ENCODE results near the gene RPL28.
A peak's percentile ranks its signal among the peaks of the same experiment; 100 is the strongest.

The RPL28 gene

DNA sequence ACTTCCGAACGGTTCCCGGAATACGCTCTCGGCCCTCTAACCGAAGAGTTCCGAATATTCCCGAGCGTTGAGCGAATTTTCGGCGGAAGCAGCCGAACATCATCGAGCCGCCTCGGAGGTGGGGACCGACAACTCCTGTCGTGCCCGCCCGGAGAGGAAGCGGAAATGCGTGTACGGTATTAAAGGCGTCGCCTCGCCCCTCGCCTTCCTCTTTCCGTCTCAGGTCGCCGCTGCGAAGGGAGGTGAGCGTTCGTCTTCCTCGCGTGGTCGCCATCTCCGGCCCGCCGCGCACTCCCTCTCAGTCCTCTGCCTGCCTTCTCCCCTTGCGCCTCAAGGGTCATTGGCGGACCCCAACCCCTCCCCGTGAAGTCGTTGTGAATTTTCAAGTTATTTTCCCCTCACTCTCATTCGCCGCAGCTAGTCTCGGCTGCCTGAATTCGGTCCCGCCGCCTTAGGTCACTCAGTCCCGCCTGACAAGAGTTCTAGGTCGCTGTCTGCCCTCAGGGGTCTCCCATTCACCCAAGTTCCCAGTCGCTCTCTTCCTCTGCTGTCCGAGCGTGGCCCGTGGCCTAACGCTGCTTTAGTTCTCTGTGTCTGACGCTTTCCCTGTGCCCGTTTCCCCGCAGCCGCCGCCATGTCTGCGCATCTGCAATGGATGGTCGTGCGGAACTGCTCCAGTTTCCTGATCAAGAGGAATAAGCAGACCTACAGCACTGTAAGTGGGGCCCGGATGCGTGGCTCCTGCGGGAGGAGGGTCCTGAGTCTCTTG is at the start of gene RPL28:
TSS of gene RPL28 (plus strand) at position 209 of the 769 bp plus-strand sequence. CDS start at position 635, 426 bp downstream.
- peak; percentile 98 for DNase-seq

DNA sequence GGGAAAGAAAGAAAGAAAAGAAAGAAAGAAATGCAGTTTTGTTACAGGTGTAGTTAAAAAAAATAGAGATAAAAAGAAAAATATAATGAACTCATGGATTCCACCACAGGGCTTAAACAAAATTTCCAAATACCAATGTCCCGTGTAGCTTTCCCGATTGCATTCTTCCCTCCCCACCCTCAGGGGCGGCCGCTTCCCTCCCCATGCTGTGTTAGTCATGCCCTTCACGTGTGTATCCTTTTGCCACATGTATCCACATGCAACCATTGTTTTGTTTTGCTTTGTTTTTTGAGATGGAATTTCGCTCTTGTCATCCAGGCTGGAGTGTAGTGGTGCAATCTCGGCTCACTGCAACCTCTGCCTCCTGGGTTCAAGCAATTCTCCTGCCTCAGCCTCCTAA is 49.6 kb upstream of the RPL28 start:
- no peak for DNase-seq

DNA sequence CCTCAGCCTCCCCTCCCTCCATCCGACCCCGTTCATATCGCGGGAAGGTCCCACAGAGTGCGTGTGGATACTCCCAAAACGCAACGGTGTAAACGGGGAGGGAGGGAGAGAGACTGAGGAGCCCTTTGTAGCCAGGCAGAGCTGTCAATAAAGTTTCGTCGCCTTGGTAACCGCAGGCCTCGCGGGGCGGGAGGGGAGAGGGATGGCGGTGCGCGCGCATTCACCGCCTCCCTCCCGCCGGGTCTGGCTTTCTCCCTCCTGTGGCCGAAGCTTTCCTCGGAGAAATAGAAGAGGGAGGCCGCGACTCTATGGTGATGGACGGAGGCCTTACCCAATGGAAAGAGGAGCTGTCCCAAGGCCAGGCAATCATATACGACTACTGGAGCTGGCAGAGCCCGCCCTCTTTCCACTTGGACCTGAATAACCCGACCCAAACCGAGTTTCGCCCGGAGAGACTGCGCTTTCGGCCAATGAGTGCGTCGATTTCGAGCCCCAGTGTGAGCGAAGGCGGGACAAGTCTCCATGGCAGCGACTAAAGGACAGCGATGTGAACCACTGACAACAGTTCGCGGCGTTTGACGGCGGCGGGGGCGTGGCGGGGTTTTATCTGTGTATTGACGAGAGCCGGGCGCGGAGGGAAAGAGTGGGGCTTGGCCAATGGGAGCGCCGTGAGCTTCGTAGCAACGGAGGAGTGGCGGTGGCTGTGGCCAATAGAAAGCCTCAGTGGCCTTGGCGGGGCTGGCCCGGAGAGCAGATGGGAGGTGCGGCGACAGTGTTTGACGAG is 46.4 kb upstream of the RPL28 start, which contains the start of gene KMT5C:
TSS of gene KMT5C (plus strand) at position 772 of the 784 bp plus-strand sequence. CDS start 2,061 bp downstream, outside the sequence.
- peak; percentile 100 for DNase-seq

DNA sequence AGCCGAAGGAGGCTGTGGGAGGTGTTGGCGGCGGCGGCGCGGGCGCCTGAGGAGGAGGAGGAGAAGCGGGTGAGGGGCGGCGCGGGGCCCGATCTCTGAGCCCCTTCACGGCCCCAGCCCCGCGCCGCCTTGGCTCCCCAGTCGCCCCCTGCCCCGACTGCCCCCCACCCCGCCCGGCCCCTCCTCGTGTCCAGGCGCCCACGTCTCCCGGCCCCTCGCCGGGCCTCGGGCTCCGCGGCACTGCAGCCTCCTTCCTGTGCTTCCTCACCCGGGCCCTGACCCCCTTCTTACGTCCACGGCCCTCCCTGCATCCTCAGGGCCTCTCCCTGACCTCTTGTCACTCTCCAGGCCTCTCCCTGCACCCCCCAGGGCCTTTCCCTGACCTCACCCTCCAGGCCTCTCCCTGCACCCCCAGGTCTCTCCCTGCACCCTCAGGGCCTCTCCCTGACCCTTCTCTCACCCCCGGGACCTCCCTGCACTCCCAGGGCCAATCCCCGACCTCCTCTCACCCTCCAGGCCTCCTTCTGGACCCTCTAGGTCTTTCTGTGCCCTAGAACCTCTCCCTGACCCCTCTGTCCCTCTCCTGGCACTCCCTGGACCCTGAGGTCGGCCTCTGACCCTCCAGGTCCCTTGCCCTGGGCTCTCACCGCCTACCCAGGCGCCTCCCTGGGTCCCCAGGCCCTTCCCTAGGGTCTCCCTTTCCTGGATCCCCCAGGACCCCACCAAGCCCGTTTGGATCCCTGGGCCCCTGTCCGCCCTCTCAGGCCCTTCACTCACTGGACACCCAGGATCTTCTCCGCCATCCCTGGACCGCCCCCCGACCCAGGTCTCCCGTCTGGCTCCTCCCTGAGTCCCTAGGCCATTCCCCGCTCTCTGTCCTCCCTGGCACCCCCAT is 45.6 kb upstream of the RPL28 start:
- peak; percentile 48 for DNase-seq

DNA sequence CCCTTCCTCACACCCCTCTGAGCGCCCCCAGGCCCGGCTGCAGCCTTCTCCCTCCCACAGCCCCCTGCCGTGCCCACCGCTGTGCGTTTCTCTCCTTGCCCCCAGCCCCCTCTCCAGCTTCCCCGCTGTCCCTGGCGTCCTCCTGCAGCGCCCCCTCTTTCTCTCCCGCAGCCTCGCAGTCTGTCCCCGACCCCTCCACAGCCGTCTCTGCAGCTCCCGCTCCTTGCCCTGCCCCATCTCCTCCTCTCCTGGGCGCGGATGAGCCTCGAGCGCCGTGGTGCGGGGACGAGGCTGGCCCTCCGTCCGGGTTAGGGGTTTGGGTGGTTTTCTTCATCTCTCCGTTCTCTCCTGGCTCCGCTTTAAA is 45.0 kb upstream of the RPL28 start:
- DNase-seq: peak; percentile 50

DNA sequence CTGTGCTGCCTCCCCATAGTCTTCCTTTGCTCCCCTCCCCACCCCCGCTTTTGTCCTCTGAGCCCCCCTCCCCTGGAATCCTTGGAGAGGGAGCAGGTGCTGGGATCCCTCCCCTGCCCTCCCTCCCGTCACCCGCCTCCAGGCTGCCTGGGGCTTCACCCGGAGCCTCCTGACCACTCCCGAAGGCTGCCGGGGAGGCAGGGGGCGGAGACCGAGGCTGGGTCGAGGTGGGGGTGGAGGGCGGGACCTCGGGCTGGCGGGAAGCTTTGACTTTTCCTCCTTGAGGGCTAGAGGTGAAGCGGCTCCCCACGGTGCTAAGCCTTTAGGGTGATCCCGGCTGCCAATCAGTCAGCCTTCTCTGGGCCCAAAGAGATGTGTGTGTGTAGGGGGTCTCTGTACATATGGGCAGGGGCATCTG is 44.6 kb upstream of the RPL28 start:
- peak; percentile 78 for DNase-seq

DNA sequence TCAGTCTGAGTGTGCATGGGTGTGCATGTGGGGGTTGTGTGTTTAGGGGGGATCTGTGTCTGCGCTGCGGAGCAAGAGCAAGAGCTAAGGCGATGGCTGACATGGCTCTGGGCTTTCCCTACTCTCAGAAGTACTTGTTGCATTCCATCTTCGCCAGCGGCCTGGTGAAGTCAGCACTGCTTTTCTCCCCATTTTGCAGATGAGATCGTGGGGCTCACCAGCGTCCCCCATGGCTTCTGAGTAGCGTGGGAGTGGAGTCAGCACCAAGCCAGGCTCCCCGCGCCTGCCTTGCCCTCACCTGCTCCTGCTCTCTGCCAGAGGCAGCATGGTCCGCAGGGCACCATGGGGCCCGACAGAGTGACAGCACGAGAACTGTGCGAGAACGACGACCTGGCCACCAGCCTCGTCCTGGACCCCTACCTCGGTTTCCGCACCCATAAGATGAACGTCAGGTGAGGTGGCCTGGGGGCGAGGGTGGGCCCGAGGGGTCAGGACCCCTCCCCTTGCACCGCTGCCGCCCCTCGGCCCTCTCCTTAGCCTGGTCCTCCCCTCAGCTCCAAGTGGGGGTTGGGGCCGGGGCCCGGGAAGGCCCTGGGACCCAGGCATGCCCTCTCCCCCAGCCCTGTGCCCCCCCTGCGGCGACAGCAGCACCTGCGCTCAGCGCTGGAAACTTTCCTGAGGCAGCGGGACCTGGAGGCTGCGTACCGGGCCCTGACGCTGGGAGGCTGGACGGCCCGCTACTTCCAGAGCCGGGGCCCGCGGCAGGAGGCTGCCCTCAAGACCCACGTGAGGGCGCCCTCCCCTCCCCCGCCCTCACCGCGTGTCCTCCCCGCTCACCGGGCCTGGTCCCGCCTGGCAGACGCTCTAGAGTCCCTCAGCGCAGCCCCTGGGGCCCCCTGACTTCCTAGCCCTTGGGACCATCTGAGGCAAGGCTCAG is 43.9 kb upstream of the RPL28 start:
- peak; percentile 40 for DNase-seq

DNA sequence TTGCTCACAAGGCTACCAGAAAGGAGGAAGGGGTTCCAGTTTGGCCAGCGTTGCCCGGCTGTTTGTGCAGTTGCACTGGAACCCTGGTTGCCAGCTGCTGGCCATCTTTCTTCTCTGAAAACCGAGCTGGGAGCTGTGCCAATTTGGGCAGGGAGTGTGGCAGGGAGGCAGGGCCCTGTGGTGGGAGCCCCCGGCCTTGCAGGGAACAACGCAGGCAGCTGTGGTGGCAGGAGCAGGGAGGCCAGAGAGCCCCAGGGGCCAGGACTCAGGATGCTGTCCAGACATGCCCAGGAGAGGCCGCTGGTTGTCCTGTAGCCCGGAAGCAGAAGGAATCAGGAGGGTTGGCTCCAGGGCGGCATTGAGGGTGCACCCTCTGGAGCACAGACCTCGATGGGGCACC is 41.3 kb upstream of the RPL28 start:
- DNase-seq: peak; percentile 70

DNA sequence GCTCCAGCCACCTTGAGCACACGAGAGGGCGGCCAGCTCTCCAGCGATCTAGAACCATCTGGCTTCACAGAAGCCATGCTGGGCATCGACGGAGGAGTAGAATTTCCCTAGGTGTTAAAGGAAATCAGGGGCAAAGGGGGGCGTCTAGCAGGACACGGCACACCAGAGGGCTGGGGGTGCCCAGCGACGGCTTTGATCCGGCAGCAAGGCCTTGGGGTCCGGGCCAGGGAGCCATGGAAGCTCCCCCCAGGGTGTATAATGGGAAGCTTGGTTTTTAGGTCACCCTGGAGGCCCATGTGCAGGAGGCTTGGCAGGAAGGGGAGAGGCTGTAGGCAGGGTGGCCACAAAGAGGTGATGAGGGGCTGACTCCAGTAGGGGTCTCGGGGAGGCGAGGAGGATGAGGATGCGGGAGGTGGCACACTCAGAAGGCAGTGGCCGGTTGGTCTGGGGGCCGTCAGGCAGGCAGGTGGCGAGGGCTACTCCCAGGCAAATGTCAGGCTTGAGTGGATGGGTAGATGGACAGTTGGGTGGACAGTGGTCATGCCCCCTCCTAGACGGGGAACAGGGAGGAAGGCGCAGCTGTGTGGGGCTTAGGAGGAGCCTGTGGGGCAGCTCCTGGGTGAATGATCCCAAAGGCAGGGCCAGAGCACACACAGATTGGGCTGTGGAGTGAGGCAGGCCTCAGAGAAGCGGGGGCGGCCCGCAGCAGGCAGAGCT is 40.5 kb upstream of the RPL28 start:
- no peak for DNase-seq

DNA sequence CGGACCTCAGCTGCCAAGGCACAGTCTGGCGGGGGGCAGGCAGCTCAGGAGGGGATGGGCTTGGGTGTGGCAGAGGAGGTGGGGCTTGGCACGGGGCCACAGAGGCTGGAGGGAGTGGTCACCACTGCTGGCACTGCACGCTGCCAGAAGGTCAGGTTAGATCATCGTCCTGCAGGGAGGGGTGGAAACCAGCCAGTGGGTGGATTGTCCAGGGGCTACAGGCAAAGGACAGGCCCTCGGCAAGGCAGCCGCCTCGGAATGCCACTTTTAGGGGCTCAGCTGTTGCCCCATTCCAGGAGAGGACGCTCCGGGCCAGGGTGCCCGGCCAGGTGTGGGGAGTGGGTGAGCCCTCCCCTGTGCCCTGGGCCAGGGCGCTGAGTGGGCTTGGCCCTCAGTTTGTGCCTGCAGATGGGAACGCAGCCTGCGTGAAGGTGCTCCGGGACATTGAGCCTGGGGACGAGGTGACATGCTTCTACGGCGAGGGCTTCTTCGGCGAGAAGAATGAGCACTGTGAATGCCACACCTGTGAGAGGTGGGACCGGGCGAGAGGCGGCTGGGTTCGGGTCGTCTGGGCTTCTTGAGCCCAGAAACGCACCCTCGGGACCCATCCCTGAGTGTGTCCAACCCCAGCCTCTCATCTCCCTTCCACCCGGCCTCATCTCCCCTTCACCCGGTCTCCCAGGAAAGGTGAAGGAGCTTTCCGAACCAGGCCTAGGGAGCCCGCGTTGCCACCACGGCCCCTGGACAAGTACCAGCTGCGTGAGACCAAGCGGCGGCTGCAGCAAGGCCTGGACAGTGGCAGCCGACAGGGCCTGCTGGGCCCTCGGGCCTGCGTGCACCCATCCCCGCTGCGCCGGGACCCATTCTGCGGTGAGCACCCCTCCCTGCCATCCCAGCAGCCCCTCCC is 39.7 kb upstream of the RPL28 start:
- DNase-seq: peak; percentile 74

DNA sequence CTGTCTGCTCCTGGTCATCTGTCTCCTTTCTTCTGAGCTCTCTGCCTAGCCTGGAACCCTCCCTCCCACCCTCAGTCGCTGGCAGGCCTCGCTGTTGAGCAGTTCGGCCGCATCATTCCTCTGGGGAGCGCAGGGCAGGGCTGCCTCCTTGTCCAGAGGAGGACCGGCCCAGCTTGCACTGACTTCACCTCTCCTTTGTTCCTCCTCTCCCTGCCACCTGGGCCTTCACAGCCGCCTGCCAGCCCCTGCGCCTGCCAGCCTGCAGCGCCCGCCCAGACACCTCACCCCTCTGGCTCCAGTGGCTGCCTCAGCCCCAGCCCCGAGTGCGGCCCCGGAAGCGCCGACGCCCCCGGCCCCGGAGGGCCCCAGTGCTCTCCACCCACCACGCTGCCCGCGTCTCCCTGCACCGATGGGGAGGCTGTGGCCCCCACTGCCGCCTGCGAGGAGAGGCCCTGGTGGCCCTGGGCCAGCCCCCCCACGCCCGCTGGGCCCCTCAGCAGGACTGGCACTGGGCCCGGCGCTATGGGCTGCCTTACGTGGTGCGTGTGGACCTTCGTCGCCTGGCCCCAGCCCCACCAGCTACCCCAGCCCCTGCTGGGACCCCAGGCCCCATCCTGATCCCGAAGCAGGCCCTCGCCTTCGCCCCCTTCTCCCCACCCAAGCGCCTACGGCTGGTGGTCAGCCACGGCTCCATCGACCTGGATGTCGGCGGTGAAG is 38.8 kb upstream of the RPL28 start:
- peak; percentile 45 for DNase-seq

DNA sequence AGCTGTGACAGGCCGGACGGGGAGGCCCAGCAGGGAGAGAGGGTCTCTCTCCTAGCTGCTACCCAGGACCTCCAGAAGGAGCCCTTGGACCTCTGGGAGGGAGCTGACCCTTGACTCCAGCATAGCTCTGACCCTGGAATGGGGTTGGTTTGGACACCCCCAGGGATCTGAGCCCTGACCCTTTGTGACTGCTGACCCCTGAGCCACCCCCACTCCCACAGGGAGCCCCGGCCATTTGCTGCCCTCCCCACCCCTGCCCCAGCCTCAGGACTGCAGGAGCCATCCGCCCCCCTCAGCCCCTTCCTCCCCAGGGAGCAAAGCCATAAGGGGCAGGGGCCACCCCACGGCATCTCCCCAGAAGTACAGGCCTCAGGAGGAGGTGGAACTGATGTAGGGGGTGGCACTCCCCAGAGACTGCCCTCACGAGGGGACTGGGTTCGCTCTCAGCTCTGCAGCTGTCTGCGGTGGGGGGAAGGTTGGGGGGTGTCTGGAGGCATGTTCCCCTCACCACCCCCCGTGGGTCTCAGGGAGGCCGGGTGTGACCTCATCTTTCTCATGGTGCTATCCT is 38.2 kb upstream of the RPL28 start:
- DNase-seq: no peak

DNA sequence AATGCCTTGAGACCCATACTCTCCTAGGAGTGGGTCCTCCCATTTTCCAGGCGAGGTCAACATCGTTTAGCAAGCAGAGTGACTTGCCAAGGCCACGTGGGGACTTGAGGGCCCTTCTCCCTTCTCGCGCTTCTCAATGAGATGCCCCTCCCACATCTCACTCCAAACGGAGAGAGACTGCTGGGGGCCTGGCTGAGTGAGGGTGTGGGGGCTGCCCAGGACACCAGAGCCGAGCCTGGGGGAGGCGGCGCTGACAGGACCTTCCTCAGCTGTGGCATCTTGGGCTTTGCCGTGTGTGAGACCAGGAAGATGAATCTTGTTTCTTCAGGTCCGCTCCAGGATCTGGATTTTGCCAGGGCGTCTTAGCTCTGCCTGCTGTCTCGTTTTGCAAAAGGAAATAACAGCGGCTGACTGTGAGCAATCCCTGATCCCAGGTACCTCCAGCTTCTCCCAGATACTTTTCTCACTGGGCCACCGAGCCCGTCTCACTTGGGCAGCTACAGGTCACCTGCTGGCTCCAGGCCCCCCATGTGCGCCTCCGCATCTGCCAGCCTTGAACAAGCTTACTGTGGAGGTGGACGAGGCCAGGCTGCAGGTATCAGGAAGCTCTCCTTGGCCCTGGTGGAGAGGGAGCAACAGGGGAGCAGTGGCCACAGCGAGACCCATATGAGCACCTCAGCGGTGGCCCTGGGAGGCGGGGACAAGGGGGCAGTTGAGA is 37.3 kb upstream of the RPL28 start:
- DNase-seq: peak; percentile 41

DNA sequence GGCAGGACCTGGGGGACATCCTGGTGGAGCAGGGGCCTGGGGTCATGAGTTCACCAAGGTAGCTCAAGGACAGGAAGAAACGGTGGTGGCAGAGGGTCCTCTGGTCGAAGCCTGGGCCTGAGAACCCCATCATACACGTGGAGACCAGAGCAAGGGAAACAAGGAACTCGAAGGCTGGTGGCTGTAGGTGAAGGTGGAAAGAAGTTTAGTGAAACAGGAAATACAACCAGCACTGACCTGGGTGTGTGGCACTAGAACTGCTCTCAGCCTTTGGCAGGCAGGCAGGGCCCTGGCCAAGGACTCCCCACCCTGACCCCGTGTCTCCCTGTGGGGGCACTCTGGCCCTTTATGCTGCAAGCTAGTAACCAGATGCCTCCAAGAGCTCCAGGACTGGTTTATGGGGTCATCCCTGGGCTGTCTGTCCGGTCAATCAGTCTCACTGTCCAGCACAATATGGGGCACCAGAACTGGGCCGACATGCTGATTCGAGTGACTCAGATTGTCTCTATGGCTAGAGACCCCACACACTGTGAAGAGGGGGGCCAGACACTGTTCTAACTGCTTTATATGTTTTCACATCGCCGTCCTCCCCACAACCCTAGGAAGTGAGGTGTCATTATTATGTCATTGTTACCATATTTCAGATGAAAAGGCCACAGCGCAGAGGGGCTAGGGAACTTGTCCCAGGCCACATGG is 35.0 kb upstream of the RPL28 start:
- DNase-seq: peak; percentile 31

DNA sequence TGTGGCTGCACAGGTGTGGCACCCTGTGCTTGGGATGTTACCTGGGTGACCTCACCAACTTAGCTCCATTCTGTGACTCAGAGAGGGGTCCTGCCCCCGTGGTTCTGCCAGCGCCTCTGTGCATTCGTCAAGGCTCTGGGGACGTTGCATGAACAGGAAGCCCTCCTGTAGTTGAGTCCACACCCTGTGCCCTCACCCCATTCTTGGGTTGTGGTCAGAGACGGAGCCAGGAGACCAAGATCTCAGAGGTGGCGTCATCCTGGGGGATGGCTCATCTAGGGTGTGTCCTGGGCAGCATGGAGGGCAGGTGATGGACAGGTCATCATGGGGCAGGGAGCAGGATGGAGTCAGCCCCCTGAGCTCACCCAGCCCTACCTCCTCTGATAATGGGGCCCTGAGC is 33.7 kb upstream of the RPL28 start:
- DNase-seq: no peak

DNA sequence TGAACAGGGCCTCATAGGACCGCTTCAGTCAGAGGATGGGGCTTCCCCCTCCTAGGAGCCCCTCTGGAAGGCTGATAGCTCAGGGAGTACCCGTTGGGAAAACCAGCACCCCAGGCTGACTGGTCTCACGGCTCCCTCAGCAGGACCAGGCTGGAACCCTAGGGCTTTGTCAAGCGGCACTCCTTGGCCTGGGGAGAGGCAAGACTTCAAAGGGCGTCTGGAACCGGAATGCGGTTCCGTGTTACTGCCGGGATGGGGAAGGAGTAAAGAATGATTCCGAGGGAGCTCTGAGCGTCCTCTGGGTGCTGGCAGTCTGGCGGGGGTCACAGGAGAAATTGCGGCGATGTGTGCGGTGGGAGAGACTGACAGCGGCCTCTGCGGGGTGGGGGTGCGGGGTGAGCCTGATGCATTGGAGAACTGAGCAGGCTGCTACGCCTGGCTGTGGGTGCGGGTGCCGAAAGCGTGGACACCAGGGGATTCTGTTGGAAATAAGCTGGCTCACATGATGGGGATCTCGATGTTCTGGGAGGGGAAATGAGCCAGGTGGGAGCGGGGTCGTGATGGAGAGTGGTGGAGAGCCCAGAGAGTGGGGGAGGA is 33.1 kb upstream of the RPL28 start:
- DNase-seq: no peak

DNA sequence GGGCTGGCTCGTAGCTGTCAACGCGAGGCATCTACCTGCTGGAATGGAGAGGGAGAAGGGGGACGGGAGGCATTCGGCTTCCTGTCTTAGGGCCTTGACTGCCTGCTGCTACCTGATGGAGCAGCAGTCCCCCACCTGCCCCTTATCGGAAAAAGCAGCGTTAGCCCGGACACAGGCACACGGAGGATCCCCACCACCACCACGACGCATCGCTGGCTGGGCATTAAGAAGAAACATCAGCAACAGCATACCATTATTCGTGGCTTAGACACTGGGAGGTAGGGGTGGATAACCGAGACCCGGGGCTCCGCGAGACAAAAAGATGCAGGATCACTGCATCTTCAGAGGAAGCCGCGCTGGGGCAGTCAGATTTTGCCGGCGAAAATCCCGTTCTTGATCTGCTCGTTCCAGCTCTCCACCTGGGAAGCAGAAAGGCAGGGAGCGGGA is 32.4 kb upstream of the RPL28 start:
- DNase-seq: no peak

Measured in right forelimb (tissue), 1 donor.